Left lobe of liver (tissue), 2 donors: ENCODE data around the gene ABHD15. TPM values are rescaled to one million over a fixed set of nuclear protein-coding genes. Genes with fewer than 3 reads are reported as not detected.
A peak's percentile ranks its signal among the peaks of the same experiment; 100 is the strongest.

Experiments
- ATAC-seq: fragments of 200-7000 bp; cut with Tn5 transposase; one replicate; pipeline ENCODE4 v1.9.1; 2020; ENCODE audit warnings: mild to moderate bottlenecking, moderate library complexity
- DNase-seq: peaks from one replicate; pipeline ENCODE4 v3.0.0-alpha.2; 2020; ENCODE audit warnings: low spot score
- total RNA-seq: library from RNA; stranded (reverse); gene quantifications from one replicate; pipeline ENCODE4 v1.2.1, GENCODE V29; 2021
- donor health status: DM: no; HTN: no; CAD: no; lungs with moderate emphysema.
- donor health status: DM: no; HTN: yes; CAD: no.

The ABHD15 gene
- total RNA-seq, 1 donor from 2014 or later: 31.2 TPM

DNA sequence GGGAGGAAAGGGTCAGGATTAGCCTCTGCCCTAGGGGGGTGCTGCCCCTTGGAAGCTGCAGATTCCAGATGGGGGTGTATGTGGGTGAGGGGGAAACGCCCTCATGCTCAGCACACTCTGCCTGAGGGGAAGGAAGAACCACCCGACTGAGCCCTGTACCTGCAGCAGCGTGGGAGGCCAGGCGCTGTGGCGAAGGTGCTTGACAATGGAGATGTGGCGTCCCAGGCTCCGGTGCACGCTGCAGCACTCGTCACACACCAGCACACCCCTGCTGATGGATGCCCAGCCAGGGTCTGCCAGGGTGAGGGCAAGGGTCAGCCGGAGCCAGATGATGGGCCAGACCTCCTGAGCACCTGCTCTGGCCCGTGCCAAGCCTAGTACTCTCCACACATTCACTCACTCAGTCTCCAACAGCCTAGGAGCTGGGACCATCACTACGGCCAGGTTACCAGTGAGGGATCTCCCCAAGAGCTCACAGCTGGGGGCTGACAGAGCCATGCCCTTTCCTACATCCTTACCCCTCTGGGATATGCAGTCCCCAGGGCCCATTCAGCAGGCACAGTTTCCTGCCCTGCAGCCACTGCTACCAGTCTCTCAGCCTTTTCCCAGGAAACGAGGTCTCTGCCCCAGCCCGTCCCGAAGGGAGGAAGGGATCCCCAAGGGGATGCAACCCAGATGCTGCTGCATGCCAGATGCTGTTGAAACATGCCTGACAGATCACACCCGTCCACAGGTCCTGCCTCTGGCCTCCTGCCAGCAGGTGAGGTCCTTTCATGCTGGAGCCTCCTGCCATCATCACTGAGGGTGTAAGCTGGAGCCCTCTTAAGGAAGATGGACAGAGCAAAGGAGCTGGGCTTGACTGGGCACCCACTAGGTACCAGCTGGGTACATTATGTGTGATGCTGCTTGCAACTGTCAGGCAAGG, 16.7 kb upstream of the ABHD15 start:
- ATAC-seq: no peak
- DNase-seq: no peak

GRCh38 chr17:29582772-29583171, 15.9 kb upstream of the ABHD15 start:
- ATAC-seq: no peak
- no peak for DNase-seq

GRCh38 chr17:29582254-29582765, 15.5 kb upstream of the ABHD15 start:
- no peak for ATAC-seq

DNA sequence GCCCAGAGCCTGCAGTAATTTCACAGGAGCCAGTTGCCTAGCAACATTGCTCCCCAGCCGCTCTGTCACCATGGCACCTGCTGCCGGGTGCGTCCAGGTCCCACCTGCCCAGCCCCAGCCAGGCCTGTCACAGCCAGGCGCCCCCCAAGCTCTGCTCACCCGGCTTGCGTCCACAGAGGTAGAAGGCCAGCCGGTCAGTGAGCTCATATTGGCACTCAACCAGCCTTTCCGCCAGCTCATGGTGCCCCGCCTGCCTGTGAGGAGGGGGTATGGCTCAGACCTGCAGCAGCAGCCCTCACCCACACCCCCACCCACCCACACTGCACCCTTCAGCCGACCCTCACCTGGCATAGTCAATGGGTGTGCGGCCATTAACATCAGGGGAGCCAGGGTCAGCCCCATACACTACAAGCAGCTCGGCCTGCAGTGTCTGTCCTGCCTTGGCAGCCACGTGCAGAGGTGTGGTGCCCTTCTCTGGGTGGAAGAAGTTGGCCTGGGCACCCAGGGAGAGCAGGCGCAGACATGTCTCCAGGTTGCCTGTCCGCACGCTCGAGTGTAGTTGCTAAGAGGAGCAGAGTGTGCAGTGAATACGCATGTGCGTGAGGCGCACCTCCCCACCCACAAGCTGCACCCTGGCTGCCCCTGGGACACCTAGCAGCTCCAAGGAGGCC, 14.9 kb upstream of the ABHD15 start:
- no peak for ATAC-seq
- no peak for DNase-seq

More at GRCh38 chr17:29582254-29582765, 15.5 kb upstream of the ABHD15 start:
- DNase-seq: no peak

GRCh38 chr17:29579866-29580771, 13.3 kb upstream of the ABHD15 start:
- DNase-seq: peak; percentile 84
- ATAC-seq: peak; percentile 89

GRCh38 chr17:29578626-29579485, 12.0 kb upstream of the ABHD15 start:
- ATAC-seq: no peak
- DNase-seq: no peak

GRCh38 chr17:29577385-29578211, 10.8 kb upstream of the ABHD15 start:
- no peak for DNase-seq
- no peak for ATAC-seq

GRCh38 chr17:29577001-29577370, 10.1 kb upstream of the ABHD15 start:
- ATAC-seq (no peak), DNase-seq (no peak)

DNA sequence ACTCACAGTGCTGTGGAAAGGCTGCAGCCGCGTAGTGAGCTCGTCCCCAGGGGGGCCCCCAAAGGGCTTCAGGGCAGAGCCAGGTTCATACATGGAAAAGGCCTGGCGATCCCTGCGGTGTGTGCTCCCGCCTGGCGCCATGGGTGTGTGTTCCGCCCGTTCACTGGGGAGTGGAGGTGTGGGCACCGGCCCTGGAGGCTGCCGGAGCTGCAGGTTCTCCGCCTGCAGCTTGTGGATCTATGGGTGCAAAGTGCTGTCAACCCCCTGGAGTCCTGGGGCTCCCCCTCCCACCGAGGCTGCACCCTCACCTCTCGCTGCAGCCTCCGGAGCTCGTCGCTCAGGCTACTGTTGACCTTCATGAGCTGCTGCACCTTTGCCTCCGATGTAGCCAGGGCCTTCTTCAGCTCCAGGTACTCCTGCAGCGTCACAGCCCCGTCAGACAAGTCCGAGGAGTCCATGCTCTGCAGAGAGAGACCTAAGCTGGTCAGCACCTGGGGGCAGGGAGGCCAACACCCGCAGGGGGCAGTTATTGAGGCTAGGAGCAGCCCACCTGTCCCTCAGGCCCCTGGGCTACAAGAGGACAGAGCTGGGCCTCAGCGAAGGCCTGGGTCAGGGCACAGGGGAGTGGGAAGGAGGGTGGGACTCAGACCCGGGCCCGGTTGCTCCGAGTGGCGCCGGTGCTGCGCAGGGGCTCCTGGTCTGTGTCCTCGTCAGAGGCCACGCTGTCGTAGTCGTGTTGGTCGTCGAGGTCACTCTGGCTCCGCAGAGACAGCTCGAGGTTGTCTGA, 9.6 kb upstream of the ABHD15 start:
- DNase-seq (no peak), ATAC-seq (no peak)

- DNase-seq (no peak), ATAC-seq (no peak)
Observed at GRCh38 chr17:29575511-29576213, 8.8 kb upstream of the ABHD15 start.

DNA sequence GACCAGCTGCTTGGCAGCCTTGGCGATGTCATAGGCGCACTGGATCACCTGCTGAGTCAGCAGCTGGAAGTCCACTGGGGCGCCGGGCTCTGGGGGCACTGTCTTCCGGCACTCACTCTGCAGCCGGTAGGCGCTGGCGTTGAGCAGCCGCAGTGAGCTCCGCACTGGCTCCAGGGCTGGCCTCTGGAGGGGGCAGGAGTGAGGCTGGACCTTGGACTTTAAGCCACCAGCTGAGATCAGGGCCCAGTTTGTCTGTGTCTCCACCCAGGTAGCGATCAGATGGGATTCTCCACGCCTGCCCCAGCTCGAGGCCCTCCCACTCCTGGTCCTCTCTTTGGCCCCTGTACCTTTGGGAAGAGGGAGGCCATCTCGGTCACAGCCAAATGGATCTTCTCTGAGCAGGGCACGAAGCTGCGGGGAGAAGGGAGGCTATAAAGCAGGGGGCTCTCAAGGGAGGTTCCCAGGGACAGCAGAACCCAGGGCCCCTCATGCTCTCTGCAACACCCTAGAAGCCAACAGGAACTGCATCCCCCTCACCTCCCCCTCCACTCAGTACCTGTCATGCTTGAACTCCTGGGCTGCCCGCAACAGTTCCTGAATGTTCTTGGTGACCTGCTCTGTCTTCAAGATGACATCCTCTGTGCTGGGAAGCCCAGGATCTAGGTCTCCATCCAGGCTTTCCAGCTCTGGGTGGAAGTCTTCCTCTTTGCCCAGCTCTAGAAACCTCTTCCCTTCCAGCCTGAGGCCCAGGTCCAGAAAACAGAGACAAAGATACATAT, 8.1 kb upstream of the ABHD15 start:
- DNase-seq (peak; percentile 92), ATAC-seq (peak; percentile 78)

GRCh38 chr17:29573871-29574731, 7.3 kb upstream of the ABHD15 start:
- ATAC-seq (no peak), DNase-seq (no peak)

DNA sequence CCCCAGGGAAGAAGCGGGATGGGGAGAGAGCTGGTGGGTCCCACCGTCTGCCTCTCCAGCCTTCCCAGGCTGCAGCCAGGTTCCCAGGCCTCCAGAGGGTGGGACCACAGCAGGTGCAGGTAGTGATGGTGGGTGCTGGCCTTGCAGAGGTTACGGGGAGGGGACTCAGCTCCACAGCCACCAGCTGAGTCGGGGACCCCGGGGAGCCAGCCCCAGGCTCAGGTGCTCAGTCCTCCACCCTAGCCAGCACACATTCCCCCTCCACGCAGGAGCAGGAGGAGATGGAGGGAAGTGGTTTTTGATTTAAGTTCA, 6.7 kb upstream of the ABHD15 start:
- ATAC-seq (no peak), DNase-seq (no peak)

GRCh38 chr17:29572691-29573557, 6.1 kb upstream of the ABHD15 start:
- ATAC-seq (peak; percentile 61), DNase-seq (peak; percentile 77)
